PFSK-1 (cell line): ENCODE results near the gene SPHK2.

Experiments used
- FOXP2 ChIP-seq: optimal IDR thresholded peaks from 2 replicates; pipeline ENCODE3; 2011; ENCODE audit warnings: borderline replicate concordance, control low read depth, inconsistent platforms; ENCODE audit not compliant: insufficient read depth; ENCODE audit errors: extremely low read length, extremely low read depth
- POLR2AphosphoS5 ChIP-seq: IDR thresholded peaks from 2 replicates; pipeline ENCODE4 v1.6.1; 2012; ENCODE audit warnings: low read depth, mild to moderate bottlenecking, control low read depth, low read length, moderate library complexity
- SIN3A ChIP-seq: IDR thresholded peaks from 2 replicates; pipeline ENCODE4 v1.6.1; 2012; ENCODE audit warnings: mild to moderate bottlenecking, low read length, moderate library complexity, borderline replicate concordance; ENCODE audit not compliant: insufficient read depth
- TAF1 ChIP-seq: IDR thresholded peaks from 2 replicates; pipeline ENCODE4 v1.6.1; 2012; ENCODE audit warnings: low read length, control low read depth, borderline replicate concordance; ENCODE audit not compliant: insufficient read depth
- TF ChIP-seq, protein P1 (sequence below), 2 experiments: IDR thresholded peaks; 2 replicates each; pipeline versions ENCODE4 v1.6.1 to v1.8.0; 2011 to 2012; ENCODE audit warnings: low read depth in 2 of 2, low read length in 2 of 2, control low read depth in 1 of 2, inconsistent platforms in 1 of 2, mild to moderate bottlenecking in 1 of 2, moderate library complexity in 1 of 2; ENCODE audit not compliant: insufficient read depth in 1 of 2

SPHK2 gene

DNA sequence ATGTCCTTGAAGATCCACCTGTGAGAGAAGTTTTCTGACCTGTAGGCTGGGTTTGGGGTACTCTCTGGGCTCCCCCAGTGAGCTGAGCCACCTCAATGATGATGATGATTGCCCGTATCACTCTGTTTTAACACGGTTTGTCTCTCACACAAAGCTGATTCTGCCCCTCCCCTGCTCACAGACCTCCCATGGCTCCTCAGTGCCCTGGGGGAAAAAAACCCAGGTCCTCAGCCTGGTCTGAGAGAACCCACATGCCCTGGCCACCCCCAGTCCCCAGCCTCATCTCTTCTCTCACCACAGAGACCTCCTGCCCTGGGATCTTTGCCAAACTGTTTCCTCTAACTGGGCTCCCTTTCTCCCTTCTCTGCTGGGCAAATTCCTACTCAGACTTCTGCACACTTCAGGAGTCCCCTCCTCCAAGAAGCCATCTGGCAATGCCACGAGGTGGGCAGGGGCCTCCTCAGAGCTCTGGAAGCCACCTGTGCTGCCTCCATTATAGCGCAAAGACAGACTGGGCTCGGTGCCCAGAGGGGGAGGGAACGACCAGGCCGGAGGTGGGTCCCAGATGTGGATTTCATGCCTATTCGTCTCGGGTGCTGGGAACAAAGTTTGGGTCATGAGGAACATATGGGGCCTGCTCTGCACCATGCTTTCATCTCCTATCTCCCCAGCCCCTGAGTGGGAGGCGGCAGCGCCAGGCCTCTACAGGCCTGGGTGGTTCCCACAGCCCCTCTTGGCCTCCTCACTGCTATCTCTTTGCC lies 35.2 kb downstream of the SPHK2 start:
- TF ChIP-seq, protein P1, sequence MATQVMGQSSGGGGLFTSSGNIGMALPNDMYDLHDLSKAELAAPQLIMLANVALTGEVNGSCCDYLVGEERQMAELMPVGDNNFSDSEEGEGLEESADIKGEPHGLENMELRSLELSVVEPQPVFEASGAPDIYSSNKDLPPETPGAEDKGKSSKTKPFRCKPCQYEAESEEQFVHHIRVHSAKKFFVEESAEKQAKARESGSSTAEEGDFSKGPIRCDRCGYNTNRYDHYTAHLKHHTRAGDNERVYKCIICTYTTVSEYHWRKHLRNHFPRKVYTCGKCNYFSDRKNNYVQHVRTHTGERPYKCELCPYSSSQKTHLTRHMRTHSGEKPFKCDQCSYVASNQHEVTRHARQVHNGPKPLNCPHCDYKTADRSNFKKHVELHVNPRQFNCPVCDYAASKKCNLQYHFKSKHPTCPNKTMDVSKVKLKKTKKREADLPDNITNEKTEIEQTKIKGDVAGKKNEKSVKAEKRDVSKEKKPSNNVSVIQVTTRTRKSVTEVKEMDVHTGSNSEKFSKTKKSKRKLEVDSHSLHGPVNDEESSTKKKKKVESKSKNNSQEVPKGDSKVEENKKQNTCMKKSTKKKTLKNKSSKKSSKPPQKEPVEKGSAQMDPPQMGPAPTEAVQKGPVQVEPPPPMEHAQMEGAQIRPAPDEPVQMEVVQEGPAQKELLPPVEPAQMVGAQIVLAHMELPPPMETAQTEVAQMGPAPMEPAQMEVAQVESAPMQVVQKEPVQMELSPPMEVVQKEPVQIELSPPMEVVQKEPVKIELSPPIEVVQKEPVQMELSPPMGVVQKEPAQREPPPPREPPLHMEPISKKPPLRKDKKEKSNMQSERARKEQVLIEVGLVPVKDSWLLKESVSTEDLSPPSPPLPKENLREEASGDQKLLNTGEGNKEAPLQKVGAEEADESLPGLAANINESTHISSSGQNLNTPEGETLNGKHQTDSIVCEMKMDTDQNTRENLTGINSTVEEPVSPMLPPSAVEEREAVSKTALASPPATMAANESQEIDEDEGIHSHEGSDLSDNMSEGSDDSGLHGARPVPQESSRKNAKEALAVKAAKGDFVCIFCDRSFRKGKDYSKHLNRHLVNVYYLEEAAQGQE (IDR thresholded peaks at IDR 0.05; ENCODE audit: insufficient read depth in 1 of 2, low read depth in 2 of 2, low read length in 2 of 2), result no peak
- TF ChIP-seq SIN3A, result no peak
- TF ChIP-seq FOXP2, result no peak
- no peak for TF ChIP-seq TAF1
- no peak for TF ChIP-seq POLR2AphosphoS5

DNA sequence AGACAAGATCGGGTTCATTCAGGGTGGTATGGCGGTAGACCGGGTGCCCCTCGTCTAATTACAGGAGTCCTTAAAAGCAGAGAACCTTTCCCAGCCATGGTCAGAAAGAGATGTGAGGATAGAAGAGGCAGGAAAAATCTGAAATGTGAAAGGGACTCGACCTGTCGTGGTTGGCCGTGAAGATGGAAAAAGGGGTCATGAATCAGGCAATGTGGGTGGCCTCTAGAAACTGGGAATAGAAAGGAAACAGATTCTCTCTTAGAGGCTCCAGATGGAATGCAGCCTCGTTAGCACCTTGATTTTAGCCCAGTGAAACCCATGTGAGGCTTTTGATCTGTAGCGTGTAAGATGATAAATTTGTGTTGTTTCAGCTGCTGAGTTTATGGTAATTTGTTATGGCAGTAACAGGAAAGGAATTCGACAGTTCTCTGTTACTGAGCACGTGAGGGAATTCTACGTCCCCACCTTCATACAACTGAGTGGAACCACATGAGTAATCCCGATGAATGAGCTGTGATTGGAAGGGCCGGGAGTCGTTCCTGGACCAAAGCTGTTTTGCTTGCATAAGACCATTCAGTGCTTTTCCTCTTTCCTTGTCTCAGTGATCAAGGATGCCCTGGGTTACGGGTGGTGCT lies 37.7 kb downstream of the SPHK2 start:
- TF ChIP-seq FOXP2, result no peak
- no peak for TF ChIP-seq TAF1
- no peak for TF ChIP-seq SIN3A
- TF ChIP-seq, protein P1 (IDR thresholded peaks at IDR 0.05; ENCODE audit: insufficient read depth in 1 of 2, low read depth in 2 of 2, low read length in 2 of 2), result no peak
- TF ChIP-seq POLR2AphosphoS5, result no peak

DNA sequence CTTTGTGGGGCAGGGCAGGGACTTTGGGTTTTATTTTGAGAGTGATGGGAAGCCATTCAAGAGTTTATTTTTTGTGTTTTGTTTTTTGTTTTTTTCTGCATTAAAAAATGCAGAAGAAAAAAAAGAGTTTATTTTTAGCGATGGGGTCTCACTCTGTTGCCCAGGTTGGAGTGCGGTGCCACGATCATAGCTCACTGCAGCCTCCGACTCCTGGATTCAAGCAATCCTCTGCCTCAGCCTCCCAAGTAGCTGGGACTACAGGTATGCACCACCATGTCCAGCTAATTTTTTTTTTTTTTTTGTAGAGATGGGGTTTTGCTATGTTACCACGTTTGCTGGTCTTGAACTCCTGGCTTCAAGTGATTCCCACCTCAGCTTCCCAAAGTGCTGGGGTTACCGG lies 39.2 kb downstream of the SPHK2 start:
- TF ChIP-seq POLR2AphosphoS5, result no peak
- no peak for TF ChIP-seq SIN3A
- TF ChIP-seq FOXP2, result no peak
- TF ChIP-seq, protein P1 (IDR thresholded peaks at IDR 0.05; ENCODE audit: insufficient read depth in 1 of 2, low read depth in 2 of 2, low read length in 2 of 2), result no peak

DNA sequence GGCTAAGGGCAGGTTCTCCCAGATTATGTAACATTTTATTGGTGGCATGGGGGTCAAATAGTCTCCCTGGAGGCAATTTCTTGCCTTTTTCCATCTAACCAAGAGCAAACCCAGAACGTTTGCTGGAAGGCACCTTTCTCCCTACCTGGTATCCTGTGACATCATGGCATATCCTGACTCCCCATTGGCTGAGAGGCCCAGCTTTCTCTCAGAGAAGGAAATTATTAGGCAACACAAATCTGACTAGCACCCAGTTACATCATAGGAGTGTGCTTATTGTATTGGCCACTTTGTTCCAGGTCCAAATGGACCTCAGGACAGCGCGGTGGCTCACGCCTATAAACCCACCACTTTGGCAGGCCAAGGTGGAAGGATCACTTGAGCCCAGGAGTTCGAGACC lies 40.5 kb downstream of the SPHK2 start:
- no peak for TF ChIP-seq POLR2AphosphoS5
- no peak for TF ChIP-seq FOXP2
- TF ChIP-seq, protein P1 (IDR thresholded peaks at IDR 0.05; ENCODE audit: insufficient read depth in 1 of 2, low read depth in 2 of 2, low read length in 2 of 2), result no peak
- no peak for TF ChIP-seq SIN3A
- TF ChIP-seq TAF1, result no peak
